Hepatocyte (in vitro differentiated cells): ENCODE data around the gene COMMD3. TPM values are rescaled to one million over a fixed set of nuclear protein-coding genes. Genes with fewer than 3 reads are reported as not detected.

ENCODE experiments used
- DNase-seq: peaks from one replicate; pipeline ENCODE4 v3.0.0-alpha.2; 2016; ENCODE audit warnings: low spot score
- H2AFZ ChIP-seq: fragments of 200-600 bp; sonication (generic); 2 replicates; pipeline ENCODE4 v1.6.0; 2016; ENCODE audit warnings: antibody characterized with exemption, mild to moderate bottlenecking
- H3K27ac ChIP-seq: fragments of 200-600 bp; sonication (generic); 2 replicates; pipeline ENCODE4 v1.5.1; 2016; ENCODE audit warnings: mild to moderate bottlenecking
- H3K27me3 ChIP-seq: fragments of 200-600 bp; sonication (generic); 2 replicates; pipeline ENCODE4 v1.6.1; 2016
- H3K36me3 ChIP-seq: fragments of 200-600 bp; sonication (generic); replicated peaks from 2 replicates; pipeline ENCODE4 v1.5.1; 2016; ENCODE audit warnings: low read depth; ENCODE audit not compliant: insufficient read depth
- H3K4me1 ChIP-seq: fragments of 200-600 bp; sonication (generic); 2 replicates; pipeline ENCODE4 v1.5.1; 2016; ENCODE audit warnings: mild to moderate bottlenecking, moderate library complexity; ENCODE audit not compliant: insufficient read depth
- H3K4me2 ChIP-seq: fragments of 200-600 bp; sonication (generic); 2 replicates; pipeline ENCODE4 v1.6.0; 2016
- H3K4me3 ChIP-seq: fragments of 200-600 bp; sonication (generic); 2 replicates; pipeline ENCODE4 v1.5.1; 2016; ENCODE audit warnings: mild to moderate bottlenecking
- H3K79me2 ChIP-seq: fragments of 200-600 bp; sonication (generic); 2 replicates; pipeline ENCODE4 v1.6.0; 2017; ENCODE audit warnings: mild to moderate bottlenecking
- H3K9me2 ChIP-seq: fragments of 200-600 bp; sonication (generic); replicated peaks from 2 replicates; pipeline ENCODE4 v1.6.0; 2017; ENCODE audit warnings: mild to moderate bottlenecking; ENCODE audit not compliant: insufficient read depth
- H3K9me3 ChIP-seq: fragments of 200-600 bp; sonication (generic); 2 replicates; pipeline ENCODE4 v1.5.1; 2016; ENCODE audit warnings: low read depth, mild to moderate bottlenecking
- H4K20me1 ChIP-seq: fragments of 200-600 bp; sonication (generic); 2 replicates; pipeline ENCODE4 v1.6.0; 2016; ENCODE audit warnings: mild to moderate bottlenecking; ENCODE audit not compliant: insufficient read depth, poor library complexity, severe bottlenecking
- EZH2 ChIP-seq: fragments of 200-600 bp; sonication (generic); IDR thresholded peaks from 2 replicates; pipeline ENCODE4 v1.6.1; 2016; ENCODE audit warnings: antibody characterized with exemption, mild to moderate bottlenecking, borderline replicate concordance
- EZH2phosphoT487 ChIP-seq: fragments of 200-600 bp; sonication (generic); IDR thresholded peaks from one replicate; pipeline ENCODE4 v1.6.1; 2018; ENCODE audit warnings: antibody characterized with exemption, mild to moderate bottlenecking, low read depth, moderate library complexity; ENCODE audit not compliant: unreplicated experiment, severe bottlenecking
- WGBS: methylation state at CpG from one replicate; pipeline ENCODE4 v1.1.6; 2016; ENCODE audit warnings: low lambda C conversion rate; ENCODE audit errors: missing lambda C conversion rate; 5-methylcytosine and 5-hydroxymethylcytosine counted together
- polyA plus RNA-seq: library from polyadenylated mRNA; unstranded; fragments of >200 nt; fragmentation: Nextera tagmentation; extraction: Ambion mirVana; gene quantifications from 2 replicates; pipeline ENCODE4 v1.2.1, GENCODE V29; 2016
- total RNA-seq: library from RNA; depleted of rRNA; stranded (reverse); fragments of >200 nt; gene quantifications from 2 replicates; pipeline ENCODE4 v1.2.3, GENCODE V29; 2014
- TF ChIP-seq, protein P1 (sequence below): fragments of 200-600 bp; sonication (generic); IDR thresholded peaks from 2 replicates; pipeline ENCODE4 v1.5.1; 2016; ENCODE audit warnings: antibody characterized with exemption, mild to moderate bottlenecking; ENCODE audit not compliant: poor library complexity

The COMMD3 gene
- total and polyA plus RNA-seq, 2 experiments from 2014 or later, result 55.1 to 92.3 TPM

DNA sequence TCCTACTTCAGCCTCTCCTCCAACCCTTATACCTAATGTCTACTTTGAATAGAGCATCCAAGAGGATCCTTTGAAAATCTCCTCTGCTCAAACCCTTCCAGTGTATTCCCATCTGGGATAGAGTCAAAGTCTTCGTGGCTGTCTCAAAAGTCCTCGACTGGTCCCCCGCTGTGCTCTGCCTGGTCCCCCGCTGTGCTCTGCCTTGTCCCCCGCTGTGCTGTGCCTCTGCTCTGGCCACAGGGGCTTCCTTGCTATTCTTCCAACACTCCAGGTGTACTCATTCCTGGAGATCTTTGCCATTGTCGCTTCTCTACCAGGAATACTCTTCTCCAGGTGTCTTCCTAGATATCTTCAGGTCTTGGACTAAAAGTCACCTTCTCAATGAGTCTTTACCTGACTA is 36.1 kb upstream of the COMMD3 start:
- H3K9me3 ChIP-seq, result no peaks in the 10 kb centered on the region
- no peak overlapping the region for H3K4me2 ChIP-seq
- no peak overlapping the region for H2AFZ ChIP-seq
- H3K36me3 ChIP-seq, result no peaks in the 10 kb centered on the region
- no peaks in the 10 kb centered on the region for H3K4me1 ChIP-seq
- no peak for DNase-seq
- peaks cover 16% of the 10 kb centered on the region for H3K27me3 ChIP-seq
- H3K4me3 ChIP-seq, result no peak overlapping the region
- no peak for TF ChIP-seq EZH2phosphoT487
- TF ChIP-seq, protein P1, sequence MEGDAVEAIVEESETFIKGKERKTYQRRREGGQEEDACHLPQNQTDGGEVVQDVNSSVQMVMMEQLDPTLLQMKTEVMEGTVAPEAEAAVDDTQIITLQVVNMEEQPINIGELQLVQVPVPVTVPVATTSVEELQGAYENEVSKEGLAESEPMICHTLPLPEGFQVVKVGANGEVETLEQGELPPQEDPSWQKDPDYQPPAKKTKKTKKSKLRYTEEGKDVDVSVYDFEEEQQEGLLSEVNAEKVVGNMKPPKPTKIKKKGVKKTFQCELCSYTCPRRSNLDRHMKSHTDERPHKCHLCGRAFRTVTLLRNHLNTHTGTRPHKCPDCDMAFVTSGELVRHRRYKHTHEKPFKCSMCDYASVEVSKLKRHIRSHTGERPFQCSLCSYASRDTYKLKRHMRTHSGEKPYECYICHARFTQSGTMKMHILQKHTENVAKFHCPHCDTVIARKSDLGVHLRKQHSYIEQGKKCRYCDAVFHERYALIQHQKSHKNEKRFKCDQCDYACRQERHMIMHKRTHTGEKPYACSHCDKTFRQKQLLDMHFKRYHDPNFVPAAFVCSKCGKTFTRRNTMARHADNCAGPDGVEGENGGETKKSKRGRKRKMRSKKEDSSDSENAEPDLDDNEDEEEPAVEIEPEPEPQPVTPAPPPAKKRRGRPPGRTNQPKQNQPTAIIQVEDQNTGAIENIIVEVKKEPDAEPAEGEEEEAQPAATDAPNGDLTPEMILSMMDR, result no peak
- TF ChIP-seq EZH2, result no peak
- H4K20me1 ChIP-seq, result no peaks in the 10 kb centered on the region
- 43% methylated on average over 6 of the region's 6 CpGs for WGBS
- no peaks in the 10 kb centered on the region for H3K79me2 ChIP-seq
- no peaks in the 10 kb centered on the region for H3K9me2 ChIP-seq
- no peak overlapping the region for H3K27ac ChIP-seq

DNA sequence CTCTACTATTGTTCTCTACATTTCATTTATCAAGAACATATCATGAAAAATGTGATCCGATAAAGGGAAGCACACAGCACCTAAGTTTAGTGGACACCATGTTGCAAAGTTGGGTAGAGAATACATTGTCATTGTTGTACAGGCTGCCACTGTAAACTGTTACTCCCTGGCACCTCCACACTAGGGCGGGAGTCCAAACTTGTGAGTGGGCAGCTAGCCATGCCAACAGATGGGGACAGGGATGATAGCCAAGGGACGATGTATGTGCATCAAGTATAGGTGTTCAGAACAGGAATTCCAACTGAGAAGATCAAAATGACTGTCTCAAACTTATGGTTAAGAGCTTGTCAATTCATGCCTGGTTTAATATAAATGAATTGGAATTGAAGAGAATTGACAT is 31.1 kb upstream of the COMMD3 start:
- no peak overlapping the region for H3K27ac ChIP-seq
- no peaks in the 10 kb centered on the region for H3K9me2 ChIP-seq
- whole genome bisulfite sequencing, result 89% methylated on average over 3 of the region's 3 CpGs

DNA sequence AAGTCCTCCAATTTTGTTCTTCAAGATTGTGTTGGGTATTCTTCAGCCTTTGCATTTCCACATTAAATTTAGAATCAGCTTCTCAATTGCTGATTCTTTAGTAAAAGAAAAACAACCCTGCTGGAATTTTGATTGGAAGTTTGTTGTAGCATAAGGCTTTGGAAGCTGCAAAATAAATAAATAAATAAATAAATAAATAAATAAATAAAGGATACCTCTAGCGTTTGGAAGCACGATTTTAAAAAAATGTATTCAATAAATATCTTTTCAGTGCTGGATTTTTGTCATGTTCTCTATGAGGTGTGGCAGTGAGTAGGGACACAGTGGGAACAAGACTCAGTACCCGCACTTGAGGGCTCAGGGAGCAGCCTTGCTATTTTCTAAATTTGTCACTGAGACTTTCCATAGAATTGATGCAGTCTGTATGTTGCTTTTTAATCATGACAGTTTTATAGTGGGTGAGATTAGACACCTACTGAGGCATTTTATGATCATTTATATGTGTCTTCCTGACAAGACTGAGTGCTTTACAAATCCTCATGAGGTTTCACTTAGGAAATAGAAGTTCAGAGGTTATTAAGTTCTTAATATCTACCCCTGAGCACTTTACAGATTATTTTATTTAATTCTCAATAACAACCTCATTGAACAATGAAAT is 22.3 kb upstream of the COMMD3 start:
- no peak overlapping the region for H3K4me3 ChIP-seq
- WGBS, result 83% methylated on average over 3 of the region's 3 CpGs
- no peaks in the 10 kb centered on the region for H3K79me2 ChIP-seq
- no peak for TF ChIP-seq EZH2
- TF ChIP-seq, protein P1, result no peak
- no peak for TF ChIP-seq EZH2phosphoT487
- H3K4me1 ChIP-seq, result no peaks in the 10 kb centered on the region
- H3K36me3 ChIP-seq, result no peaks in the 10 kb centered on the region
- H3K9me3 ChIP-seq, result peaks cover 4% of the 10 kb centered on the region
- DNase-seq, result no peak
- no peaks in the 10 kb centered on the region for H4K20me1 ChIP-seq
- H3K9me2 ChIP-seq, result no peaks in the 10 kb centered on the region
- H3K27me3 ChIP-seq, result peaks cover 7% of the 10 kb centered on the region
- no peak overlapping the region for H3K27ac ChIP-seq
- no peak overlapping the region for H2AFZ ChIP-seq
- H3K4me2 ChIP-seq, result no peak overlapping the region

More for the DNA sequence above, 31.1 kb upstream of the COMMD3 start:
- Histone ChIP-seq H2AFZ (no peak overlapping the region), H3K4me1 (no peaks in the 10 kb centered on the region), H3K9me3 (no peaks in the 10 kb centered on the region), H3K36me3 (no peaks in the 10 kb centered on the region), H3K4me2 (no peak overlapping the region), H3K79me2 (no peaks in the 10 kb centered on the region), H4K20me1 (no peaks in the 10 kb centered on the region), H3K27me3 (peaks cover 4% of the 10 kb centered on the region), H3K4me3 (no peak overlapping the region)
- no peak for DNase-seq
- TF ChIP-seq EZH2phosphoT487 (no peak), EZH2 (no peak)
- TF ChIP-seq, protein P1, result no peak
